GM21528 (cell line): ENCODE measurements around the gene CCDC51.
A peak's percentile ranks its signal among the peaks of the same experiment; 100 is the strongest.
"Not testable (repeated sequence)": the region's sequence is repeated elsewhere in the genome, so short reads cannot be mapped to it uniquely, and the experiment has no call there.

Experiments
- ATAC-seq: cut with Tn5 transposase; IDR thresholded peaks from one replicate; pipeline ENCODE4 v1.9.1; 2021; ENCODE audit warnings: mild to moderate bottlenecking, moderate library complexity; ENCODE audit not compliant: unreplicated experiment, low FRiP score

The CCDC51 gene, protein sequence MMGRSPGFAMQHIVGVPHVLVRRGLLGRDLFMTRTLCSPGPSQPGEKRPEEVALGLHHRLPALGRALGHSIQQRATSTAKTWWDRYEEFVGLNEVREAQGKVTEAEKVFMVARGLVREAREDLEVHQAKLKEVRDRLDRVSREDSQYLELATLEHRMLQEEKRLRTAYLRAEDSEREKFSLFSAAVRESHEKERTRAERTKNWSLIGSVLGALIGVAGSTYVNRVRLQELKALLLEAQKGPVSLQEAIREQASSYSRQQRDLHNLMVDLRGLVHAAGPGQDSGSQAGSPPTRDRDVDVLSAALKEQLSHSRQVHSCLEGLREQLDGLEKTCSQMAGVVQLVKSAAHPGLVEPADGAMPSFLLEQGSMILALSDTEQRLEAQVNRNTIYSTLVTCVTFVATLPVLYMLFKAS

DNA sequence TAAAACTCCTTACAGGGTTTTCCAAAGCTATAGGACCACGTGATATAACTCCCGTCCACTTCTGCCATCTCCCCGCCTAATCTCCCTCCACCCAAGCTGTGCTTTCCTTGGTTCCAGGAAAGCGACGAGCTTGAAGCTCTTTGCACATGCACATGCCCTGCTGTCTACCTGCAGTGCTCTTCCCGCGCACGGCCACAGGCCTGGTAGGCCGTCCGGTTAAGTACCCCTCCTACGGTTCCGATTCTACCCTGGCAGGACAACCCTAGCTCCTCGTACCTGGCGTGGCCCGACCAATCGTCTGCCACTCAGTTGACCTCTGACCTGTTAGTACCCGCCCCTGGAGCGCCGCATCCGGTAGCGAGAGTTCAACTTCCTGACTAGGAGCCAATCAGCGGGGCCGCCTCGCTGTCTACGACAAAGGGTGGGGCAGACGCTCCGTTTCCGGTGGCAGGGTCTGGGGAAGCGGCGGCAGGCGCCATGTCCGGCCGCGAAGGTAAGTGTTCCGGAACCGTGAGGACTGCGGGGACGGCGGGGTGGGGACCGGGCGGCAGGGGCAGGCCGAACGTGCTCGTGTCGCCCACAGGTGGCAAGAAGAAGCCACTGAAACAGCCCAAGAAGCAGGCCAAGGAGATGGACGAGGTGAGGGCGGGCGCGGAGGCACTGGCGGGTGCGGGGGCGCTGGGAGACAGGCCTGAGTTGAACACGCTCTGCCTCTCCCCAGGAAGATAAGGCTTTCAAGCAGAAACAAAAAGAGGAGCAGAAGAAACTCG is at the start of gene CCDC51, which contains the start of gene TMA7:
Gene CCDC51, minus strand, starts transcription at position 300 of the 770 bp plus-strand sequence. CDS start 4,991 bp downstream, outside the sequence.
Gene TMA7, plus strand, starts transcription at position 438 of the 770 bp plus-strand sequence. Its CDS starts 40 bp downstream, at position 478.
- peak; percentile 91 for ATAC-seq

GRCh38 chr3:48486952-48487351 is 47.0 kb upstream of the CCDC51 start:
- ATAC-seq = no peak

- ATAC-seq = not testable (repeated sequence)
These were observed 42.9 kb upstream of the CCDC51 start for GRCh38 chr3:48482822-48483221.

DNA sequence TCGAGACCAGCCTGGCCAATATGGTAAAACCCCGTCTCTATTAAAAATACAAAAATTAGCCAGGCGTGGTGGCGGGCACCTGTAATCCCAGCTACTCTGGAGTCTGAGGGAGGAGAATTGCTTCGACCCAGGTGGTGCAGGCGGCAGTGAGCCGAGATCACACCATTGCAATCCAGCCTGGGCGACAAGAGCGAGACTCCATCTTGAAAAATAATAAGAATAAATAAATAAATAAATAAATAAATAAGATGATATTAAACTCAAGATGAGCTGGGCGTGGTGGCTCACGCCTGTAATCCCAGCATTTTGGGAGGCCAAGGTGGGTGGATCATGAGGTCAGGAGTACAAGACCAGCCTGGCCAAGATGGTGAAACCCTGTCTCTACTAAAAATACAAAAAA is 41.0 kb upstream of the CCDC51 start:
- not testable (repeated sequence) for ATAC-seq

DNA sequence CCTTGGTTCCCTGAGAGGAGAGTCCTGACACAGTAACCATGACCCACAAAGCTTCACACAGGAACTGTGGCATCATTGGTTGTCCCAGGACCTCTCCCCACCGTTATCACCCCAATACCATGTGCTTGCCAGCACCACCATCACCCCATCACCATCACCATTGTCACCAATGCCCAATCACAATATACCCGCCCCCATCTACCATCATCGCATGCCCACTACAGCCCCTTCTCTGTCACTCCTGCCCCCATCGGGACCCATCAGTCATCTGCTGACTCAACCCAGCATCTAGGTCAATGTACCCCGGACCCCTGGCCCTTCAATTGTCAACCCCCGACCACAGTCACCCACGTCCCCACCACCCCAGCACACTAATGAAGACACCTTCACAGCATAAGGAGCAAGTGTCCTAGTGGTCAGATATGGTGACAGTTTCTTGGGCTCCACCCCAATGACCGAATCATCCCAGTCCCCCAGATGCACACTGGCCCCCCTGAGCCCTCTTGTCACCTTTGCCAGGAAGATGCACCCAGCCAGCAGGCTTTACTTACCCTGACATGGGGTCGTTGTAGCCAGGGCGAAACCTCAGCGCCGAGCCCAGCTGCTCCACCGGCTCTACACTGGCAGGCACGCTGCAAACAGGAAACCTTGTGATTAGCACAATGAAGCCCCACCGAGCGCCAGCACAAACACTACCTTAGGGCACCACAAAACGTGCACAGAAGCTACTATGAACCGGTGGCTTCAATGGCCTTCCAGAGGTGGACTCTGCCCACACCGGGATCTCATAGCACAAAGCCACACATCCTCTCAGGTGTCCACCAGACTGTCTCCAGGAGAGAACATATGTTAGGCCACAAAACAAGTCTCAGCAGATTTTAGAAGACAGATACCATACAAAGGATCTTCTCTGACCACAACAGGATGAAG is 39.0 kb upstream of the CCDC51 start:
- ATAC-seq = no peak

- no peak for ATAC-seq
These were observed 38.1 kb upstream of the CCDC51 start for GRCh38 chr3:48477959-48478520.

- ATAC-seq = no peak
These were observed 36.6 kb upstream of the CCDC51 start for GRCh38 chr3:48476426-48477053.

GRCh38 chr3:48475188-48475587 is 35.3 kb upstream of the CCDC51 start:
- no peak for ATAC-seq

DNA sequence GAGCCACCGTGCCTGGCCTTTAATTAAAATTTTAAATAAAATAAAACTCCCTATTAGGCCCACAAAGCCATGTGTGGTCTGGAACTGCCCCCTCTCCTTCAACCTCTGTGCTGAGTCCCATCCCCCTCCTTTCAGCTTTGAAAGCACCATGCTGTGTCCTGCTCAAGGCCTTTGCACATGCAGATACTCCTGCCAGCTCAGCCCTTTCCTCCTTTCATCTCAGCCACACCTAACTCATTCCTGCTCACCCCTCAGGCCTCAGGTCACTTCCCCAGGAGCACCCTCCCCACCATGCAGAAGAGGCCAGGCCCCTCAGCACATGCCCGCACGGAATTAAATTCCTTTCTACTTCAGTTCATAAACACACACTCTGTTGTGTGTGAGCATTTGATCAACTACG is 34.7 kb upstream of the CCDC51 start:
- ATAC-seq = no peak

DNA sequence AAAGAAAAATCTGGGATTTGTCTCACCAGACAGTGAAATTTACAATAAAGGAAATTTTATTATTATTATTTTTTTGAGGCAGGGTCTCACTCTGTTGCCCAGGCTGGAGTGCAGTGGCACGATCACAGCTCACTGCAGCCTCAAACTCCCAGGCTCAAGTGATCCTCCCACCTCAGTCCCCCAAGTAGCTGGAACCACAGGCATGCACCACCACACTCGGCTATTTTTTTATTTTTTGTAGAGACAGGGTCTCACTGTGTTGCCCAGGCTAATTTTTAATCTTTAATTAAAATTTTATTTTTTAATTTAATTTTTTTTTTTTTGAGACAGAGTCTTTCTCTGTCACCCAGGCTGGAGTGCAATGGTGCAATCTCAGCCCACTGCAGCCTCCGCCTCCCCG is 34.1 kb upstream of the CCDC51 start:
- ATAC-seq = not testable (repeated sequence)

GRCh38 chr3:48473617-48473952 is 33.7 kb upstream of the CCDC51 start:
- ATAC-seq = no peak

- peak; percentile 72 for ATAC-seq
These were observed 33.2 kb upstream of the CCDC51 start for GRCh38 chr3:48472923-48473616.

DNA sequence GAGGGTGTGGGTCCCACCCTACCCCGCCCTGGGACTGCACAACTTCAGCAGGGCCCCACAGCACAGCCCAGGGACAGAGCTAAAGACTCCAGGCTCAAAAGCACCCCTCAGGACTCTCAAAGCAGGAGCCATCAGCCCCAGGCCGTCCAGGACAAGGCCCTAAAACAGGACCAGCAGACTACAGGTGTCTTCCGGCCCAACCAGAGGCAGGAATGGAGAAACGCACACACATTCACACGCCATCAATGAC is 32.7 kb upstream of the CCDC51 start:
- no peak for ATAC-seq

DNA sequence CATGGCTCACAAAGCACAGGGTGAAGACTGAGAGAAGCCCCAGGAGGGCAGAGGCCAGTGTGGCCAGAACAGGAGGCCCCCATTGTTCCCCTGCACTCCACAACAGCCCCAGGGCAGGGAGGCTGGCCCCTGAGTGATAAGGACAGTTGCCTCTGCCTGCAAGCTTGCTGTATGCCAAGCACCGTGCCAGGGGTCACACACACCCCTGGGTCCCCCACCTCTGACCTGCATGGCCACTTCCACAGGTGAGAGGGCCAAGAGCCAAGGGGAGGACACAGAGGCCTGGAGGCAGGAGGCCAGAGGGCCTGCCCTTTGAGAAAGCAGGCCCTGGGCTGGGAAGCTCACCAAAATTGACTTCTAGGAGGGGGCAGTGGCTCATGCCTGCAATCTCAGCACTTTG is 30.4 kb upstream of the CCDC51 start:
- no peak for ATAC-seq

DNA sequence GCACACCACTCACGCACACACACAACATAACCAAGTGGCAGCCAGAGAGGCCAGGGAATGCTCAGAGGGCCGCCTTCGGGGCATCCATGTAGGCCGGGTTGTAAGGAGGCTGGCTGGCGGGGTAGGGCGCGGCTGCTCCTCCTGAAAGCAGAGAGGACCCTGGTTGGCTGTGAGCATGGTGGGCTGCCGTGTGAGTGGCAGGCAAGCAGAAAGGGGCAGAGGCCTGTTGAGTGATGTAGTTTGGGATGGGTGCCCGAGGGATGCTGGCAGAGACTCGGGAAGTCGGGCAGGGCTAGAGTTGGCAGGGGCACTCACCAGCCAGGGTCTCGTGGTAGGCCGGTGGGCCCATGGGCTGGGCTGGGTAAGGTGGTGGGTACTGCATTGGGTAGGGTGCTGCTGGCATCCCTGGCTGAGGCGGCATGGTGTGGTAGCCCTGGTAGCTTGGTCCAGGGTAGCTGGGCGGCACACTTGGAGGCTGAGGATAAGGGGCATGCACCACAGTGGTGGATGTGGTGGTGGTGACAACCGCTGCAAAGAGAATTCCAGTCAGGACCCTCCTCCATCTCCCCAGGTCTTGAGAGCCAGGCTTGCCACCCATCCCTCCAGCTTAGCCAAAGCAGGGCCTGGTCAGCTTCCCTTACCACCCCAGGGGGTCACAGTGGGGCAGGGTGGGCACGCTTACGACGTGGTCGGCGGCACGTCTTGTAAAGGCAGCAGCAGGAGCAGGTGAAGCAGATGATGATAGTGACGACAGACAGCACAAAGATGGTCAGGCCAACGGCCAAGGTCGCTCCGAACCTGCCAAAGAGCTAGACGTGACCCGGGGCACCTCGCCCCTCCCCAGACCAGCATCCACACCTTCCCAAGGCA is 29.4 kb upstream of the CCDC51 start:
- no peak for ATAC-seq

GRCh38 chr3:48468329-48468731 is 28.4 kb upstream of the CCDC51 start:
- ATAC-seq = no peak

DNA sequence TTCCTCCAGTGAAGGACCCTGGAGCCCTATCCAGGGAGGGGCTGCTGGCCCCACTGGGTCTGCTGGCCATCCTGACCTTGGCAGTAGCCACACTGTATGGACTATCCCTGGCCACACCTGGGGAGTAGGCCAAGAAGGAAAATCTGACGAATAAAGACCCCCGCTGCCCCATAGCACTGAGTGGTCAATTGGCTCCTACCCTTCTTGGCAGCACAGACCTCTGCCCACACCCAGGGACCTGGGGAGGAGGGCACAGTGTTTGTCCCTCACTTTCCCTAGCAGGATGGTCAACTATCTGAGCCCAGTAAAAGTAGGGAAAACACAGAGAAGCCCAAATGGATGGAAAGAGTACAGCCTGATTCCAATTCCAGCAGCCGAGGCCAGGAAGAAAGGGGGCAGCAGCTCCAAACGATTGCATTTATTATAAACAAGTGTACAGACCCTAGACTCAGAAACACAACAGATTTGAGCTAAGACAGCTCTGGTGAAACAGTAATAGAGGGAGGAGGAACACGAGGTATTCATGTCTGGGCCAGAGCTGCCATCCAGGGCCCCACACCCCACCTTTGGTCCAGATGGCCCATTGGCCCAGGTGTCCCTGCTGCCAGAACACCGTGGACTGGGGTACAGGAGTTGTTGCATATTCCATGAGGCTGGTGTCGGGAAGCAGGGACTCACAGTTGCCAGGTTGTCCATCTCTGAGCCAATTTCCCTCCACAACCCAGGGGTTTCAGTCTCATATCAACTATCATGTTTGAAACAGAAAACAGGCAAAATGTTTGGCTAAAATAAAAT is 27.8 kb upstream of the CCDC51 start:
- ATAC-seq = no peak

DNA sequence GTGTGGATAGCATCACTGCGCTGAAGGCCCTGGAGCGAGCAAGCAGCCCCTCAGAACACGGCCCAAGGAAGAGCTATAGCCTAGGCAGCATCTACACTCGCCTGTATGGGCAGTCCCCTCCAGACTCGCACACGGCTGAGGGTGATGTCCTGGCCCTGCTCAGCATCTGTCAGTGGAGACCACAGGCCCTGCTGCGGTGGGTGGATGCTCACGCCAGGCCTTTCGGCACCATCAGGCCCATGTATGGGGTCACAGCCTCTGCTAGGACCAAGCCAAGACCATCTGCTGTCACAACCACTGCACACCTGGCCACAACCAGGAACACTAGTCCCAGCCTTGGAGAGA is 27.2 kb upstream of the CCDC51 start:
- no peak for ATAC-seq
